Right hindlimb (tissue), 1 donor: Measurements from ENCODE around the gene SLC35B2.
A peak's percentile ranks its signal among the peaks of the same experiment; 100 is the strongest.

Experiments
- DNase-seq: peaks from one replicate; pipeline ENCODE4 v3.0.0-alpha.2; 2018

Gene SLC35B2, protein sequence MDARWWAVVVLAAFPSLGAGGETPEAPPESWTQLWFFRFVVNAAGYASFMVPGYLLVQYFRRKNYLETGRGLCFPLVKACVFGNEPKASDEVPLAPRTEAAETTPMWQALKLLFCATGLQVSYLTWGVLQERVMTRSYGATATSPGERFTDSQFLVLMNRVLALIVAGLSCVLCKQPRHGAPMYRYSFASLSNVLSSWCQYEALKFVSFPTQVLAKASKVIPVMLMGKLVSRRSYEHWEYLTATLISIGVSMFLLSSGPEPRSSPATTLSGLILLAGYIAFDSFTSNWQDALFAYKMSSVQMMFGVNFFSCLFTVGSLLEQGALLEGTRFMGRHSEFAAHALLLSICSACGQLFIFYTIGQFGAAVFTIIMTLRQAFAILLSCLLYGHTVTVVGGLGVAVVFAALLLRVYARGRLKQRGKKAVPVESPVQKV

DNA sequence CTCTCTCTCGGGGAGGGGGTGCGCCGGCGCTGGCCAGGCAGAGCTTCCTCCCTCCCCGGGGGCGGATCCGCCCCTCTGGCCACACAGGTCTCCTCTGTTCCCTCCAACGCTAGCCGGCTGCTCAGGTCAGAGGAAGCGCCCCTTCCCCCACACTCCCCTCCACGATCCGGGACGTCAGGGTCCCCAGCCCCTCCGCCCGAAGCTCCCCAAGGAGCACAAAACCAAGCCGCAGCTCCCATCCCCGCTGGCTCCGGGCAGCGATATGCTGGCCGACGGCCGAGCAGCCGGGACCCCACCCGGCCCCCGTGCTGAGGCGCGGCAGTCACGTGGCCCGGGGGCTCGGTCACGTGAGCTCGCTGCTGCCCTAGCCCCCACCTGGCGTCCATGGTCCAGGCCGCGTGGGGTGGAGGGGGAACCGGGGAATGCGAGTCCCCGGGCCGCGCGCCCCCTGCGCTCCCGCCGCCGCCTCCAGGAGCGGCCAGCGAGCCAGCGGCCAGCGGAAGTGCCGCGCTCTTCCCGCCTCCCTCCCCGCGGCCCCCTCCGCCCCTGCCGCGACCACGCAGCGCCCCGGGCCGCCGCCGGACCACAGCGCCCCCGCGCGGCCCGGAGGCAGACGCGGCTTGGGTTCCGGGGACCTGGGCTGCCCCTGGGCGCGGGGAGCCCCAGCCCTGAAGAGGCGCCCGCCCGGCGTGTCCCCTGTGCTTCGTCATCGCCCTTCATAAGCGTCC is at the start of gene SLC35B2:
Gene SLC35B2 (minus strand): TSS at position 504 of the 728 bp plus-strand sequence. CDS start 118 bp downstream, at position 386.
- DNase-seq = peak; percentile 87

DNA sequence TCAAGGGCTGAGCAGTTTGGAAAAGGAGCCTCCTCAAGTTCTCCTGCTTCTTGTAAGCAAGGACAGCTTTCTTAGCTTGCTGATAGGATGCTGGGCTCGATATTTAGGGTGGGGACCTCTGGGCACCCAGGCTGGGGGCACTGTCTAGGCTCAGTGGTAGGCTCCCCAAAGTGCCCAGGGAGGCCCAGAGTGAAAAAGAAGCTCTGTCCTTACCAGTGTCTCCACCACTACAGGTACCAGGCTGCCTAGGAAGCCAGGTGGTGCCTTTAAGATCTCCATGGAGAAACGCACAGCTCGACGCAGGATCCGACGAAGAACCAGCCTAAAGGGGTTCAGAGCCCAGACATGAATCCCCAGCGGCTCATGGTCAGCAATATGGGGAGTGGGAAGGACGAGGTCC is 49.4 kb upstream of the SLC35B2 start:
- no peak for DNase-seq

DNA sequence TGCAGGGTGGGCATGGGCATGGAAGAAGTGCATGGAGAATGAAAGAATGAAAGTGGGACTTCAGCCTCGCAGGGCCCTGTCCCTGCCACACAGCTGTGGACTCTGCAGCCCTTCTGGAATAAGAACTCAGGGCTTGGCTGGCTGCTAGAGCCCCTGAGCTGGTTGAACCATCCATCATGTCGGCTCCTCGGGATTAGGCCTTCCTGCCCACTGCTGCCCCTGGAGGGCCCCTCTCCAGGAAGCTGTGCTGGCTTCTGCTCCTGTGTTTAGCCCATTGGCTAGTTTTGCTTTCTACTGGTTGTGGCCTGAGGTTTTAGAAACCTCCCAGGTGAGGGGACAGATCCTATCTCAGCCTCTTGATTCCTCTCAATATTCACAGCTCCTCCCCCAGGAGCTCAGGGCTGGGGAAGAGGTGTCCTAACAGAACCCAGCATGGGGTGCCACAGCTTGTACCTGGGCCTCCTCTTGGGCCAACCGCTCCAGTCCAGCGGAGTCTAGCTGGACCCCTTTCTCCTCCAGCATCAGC is 47.9 kb upstream of the SLC35B2 start:
- no peak for DNase-seq

DNA sequence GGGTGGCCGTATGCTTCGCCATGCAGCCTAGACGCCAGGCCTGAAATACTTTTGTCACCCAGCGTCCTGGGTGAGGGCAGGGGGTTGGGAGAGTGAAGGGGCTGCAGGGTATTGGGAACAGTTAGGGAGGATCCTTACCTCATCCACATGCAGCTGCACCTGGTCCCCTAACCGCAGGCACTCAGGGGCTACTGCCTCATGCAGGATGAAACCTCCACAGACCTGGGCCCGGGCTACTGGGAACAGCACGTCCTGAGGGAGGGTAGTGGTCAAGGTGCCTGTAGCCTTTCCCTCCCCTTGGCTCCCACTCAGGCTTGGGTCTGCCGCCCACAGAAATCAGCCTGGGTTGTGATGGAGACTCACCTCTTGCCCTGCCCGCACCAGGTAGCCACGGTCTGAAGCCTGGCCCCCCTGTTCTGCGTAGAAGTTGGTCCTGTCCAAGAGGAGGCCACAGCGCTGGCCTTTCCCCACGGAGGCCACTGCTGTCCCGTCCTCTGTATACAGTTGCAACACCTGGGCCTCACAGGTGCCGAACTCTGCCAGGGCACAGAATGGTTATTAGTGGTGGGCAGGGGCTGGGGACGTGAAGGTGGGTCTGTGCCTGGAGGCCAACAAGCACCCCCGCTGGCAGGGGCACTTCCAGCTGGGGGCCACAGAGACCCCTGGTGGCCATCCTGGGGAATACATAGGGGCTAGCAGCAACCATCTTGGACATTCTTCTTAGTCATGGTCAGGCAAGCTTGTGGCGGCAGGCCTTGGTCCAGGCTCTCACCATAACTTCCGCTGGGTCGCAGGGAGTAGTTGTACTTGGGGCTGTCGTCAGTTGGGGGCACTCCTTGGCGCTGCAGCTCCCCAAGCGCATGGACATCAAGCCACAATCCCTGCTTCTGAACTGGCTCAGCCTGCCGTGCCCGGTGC is 47.2 kb upstream of the SLC35B2 start:
- no peak for DNase-seq

DNA sequence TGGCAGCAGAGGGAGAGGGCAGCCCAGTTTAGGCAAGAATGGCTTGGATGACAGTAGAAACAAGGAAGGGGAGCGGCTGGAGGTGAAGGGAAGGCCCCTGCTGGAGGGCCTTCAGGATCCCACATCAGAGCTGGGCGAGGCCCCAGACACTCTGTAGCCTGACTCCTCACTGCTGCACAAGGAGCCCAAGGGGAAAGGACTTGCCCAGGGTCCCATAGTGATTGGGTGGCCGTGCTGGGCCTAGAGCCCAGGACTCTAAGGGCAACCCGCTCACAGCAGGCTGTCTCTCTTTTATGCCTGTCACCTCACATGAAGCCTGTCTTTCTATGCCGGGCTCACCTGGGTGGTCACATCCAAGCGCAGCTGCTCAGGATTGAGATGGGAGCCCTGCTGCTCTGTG is 46.5 kb upstream of the SLC35B2 start:
- DNase-seq = no peak

DNA sequence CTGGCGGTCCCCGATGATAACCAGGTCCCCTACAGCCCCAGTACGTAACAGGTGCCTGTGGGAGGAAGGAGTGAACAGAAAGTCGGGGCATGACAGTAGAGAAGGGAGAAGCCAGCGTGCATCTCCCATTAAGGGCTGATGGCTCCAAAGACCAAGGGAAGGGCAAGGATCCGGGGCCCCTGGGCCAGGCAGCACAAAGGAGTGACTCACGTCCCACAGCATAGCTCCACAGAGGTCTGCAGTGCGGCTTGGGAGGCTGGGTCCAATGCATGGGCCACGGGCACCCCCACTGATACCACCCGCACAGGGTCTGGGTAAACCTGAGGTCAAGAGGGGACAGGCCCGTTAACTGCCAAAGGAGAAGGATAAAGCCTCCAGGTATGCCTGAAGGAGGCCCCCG is 45.5 kb upstream of the SLC35B2 start:
- no peak for DNase-seq

DNA sequence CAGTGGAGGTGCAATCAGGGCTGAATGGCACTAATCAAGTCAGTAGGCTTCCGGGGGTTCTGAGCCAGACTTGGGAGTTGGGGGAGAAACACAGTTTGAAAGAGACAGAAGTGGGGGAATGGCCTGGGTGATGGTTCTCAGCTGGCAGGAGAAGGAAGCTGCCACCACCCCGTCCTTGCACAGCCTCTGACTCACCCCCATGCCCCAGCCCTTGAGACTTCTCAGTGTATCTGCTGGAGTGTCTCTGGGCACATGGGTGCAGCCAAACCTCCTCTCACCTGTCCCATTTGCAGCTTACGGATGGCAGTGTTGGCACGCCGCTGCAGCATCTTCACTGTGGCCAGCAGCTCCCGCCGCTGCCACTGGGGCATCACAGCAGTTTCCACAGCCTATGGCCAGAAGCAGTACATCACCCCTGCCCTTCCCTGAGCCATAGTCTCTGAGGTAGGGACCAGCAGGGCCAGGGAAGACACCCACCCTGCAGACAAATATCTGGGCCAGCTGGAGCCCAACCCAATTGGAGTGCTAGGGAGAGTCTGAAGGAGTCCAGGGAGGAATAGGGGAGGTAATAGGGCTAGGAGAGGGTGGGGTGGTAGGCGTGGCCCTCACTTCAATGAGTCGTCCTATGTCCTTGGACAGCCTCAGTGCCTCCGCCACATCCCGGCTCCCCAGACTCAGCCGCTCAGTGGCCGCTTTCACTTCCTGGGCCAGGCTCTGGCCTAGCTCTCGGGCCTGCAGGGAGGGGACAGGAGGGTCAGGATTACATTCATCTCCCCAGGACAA is 44.6 kb upstream of the SLC35B2 start:
- DNase-seq = no peak

DNA sequence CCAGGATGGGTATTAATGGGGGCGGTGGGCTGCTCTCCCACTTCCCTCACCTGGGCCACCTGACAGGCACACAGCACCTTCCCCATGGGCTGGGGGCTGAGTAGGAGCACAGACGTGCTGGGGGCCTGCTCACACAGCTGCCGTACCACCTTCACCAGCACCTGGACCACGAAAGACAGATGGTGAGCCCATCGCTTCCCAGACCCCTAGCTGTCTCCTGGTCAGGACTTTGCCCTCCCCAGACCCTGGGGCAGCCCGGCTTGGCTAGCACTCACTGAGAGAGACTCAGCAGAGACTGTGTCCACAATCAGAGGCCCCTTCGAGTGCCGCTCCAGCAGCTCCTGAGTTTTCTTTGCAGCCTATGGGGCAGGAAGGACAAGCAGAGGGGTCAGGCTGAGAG is 43.8 kb upstream of the SLC35B2 start:
- DNase-seq = no peak

DNA sequence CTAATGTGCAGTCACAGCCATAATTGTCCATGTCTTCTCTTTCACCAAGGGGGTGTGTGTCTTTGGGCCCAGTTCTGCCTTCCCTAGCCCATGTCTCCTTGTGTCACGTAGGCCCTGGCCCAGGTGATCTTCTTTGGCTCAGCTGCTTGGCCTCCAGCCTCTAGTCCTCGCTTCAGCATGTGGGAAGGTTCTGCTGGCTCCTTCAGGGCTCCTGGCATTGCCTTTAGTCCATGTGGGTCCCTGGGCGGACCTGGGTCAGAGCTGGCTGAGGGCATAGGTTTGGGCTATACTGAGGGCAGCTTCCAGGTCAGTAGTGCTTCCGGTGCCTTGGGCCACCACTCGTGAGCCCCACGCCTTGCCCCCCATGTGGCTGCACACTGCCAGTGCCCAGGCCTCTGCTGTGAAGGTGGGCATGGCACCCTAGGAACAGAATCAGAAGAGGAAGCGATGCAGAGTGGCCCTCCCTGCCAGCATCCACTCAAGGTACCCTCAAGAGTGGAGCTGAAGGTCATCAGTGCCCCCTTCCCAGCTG is 43.0 kb upstream of the SLC35B2 start:
- no peak for DNase-seq

DNA sequence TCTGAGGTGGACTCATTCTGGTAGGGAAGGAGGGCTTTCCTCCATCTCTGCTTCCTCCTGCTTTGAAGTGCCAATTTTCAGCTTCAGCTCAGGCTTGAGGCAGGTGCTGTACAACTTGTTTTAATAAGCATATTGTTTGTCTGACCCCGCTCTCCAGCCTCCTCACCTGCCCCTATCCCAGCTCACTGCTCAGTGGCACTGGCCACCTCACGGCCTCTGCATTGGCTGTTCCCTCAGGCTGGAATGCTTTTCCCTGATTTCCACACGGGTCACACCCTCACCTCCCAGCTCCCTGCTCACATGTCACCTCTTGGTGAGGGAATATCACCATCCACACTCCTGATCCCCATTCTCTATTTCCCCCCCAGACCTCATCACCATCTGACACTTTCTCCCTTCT is 41.5 kb upstream of the SLC35B2 start:
- no peak for DNase-seq

DNA sequence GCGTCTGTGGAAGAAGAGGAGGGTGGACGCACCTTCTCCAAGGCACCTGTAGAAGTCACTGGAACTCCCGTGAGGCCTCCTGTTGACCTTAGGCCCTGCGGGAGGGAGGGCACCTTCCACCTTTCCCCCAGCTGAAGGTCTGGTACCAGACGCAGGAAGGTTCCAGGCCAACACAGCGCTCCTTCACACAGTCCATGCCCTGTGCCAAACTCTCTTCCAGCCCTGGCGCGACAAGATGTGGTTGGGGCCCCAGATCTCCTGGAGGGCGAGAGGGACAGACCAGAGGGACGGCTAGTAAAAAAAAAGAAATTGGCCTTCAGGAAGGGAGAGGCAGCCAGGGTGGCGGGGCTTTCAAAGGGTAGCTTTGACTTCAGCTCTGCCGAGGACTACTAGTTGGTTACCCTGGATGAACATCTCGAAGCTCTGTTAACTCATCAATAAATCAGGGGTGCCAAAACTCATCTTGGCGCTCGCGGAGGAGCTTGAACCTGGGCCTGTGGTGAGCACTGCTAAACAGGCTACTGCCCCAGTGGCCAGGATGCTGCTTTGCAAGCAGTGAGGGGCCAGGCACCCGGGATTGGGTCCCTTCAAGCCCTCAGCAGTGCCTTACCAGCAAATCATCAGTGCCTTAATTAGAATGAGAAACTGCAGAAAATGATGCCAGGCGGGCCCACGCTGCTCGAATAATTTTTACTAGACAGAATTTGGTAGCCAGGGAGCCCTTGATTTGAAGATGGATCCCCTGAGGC is 40.9 kb upstream of the SLC35B2 start:
- no peak for DNase-seq

DNA sequence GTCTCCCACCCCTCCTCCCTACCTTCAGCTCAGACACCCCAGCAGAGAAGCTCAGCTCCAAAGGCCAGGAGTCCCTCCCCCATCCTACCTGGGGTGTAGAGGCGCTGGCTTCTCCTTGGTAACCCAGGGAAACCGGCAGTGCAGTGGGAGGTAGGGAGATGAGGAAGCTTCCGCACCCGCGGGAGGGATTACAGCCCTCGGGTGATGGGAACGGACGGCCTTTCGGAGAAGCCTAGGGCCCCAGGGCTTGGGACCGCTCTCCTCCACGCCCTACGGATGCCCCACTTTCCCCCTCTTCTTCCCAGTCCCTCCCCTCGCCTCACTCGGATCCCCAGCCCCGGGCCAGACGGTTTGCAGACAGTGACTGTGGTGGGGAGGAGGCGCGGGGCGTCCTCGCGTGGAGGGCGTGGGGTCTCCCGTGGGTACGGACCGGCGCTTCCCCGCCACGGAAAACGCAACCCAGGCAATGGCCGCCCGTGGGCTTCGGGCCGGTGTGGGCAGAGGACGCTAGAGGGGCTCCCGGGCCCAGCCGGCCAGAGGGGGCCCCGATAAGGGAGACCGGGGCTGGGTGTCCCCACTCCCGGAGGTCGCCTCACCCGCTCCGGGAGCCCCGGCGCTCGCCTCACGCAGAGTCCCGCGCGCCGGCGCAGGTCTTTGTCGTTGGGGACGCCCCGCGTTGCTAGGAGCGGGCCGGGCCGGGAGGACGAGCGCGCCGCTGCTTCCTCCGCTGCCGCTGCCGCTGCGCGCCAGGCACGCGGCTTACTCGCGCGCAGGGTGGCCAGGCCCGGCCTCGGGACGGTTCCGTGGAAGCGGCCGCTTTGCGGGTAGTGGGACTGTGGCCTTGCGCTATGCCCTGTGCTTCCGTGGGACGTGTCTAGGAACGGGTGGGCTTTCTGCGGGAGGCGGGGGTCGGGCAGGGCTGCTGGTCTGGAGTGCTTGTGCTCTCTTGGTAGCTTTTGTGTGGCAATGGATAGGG is 40.0 kb upstream of the SLC35B2 start:
- peak; percentile 60 for DNase-seq

DNA sequence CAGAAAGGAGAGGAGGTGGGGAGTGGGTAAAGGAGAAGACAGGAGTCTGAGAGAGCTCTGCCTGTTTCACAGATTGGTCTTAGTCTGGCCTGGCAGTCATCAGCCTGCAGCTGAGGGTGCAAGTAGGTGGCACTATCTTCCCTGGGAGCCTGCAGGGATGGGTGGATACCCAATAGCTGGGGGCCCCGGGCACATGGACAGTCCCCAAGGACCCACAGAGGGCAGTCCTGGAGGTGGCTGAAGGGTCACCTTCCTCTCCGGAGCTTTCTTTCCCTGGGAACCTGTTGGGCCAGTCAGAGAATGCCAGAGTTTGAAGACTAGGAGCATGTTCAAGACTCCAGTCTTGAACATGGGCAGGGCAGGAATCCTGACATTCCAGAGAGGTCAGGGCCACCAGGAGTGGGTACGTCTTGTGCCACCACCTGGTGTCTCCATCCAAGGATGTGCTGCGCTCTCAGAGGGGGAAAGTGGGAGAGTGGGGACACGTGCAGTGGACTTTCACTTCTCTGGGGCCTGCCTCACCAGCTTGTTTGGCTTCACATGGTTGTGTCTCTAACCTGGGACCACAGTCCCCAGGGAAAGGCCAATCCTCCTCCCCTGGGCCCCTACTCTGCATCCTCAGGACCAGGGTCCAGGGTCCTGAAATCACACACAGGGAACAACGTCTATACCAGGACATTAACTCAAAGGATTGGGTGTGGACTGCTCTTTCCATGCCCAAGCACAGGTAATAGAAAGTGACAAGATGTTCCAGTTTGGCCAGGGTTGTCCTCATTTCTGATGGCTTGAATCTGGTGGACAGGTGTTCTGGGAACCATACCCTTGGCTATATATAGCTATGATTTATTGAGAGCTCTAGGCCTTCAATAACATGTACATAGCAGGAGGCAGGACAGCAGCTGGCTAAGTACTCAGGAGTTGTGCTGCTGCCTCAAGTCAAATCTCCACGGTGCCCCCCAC is 37.8 kb upstream of the SLC35B2 start:
- DNase-seq = no peak

DNA sequence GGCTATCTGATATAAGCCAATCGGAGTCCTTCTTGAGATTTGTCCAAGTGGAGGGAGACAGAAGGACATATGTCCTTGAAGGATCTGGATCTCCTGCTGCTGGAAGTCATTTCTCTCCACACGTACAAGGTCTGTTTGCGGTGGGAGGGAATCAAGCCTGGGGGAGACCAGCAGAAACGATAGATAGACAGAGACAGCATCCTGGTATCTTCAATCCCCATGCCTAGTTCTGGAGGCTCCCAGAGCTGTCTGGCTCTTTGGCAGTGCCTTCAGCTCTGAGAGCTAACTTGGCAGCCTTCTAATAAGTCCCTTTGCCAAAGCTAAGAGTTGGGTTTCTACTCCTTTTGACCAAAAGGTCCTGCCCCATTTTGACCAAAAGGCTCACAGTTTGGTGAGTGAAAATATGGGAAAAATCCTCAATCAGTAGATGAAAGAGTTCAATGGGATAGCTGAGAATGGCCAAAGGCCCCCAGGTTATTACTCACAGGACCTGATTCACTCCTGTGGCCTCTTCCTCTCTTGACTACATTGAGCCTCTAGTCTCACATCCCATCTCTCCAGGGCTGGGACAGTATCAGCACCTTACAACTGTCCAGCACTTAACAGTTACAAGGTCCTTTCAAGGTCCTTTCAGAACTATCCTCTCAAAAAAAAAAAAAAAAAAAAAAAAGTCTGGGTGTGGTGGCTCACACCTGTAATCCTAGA is 35.5 kb upstream of the SLC35B2 start:
- DNase-seq = no peak

DNA sequence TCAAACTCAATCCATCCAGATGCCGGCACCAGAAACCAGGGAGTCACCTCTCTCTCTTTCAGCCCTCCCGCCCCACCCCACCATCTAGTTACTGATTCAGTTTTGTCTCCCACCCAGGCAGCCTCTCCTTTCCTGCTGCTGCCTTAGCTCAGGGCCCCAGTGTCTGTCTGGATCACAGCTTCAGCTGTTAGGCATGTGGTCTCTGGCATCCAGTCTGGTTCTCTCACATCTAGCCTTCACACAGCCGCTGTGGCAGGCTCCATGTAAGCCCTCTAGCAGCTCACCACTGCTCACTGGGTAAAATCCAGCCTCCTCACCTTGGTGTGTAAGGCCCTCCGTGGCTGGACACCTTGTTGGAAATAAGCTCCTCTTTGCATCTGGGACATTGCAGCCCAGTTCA is 34.5 kb upstream of the SLC35B2 start:
- DNase-seq = no peak

DNA sequence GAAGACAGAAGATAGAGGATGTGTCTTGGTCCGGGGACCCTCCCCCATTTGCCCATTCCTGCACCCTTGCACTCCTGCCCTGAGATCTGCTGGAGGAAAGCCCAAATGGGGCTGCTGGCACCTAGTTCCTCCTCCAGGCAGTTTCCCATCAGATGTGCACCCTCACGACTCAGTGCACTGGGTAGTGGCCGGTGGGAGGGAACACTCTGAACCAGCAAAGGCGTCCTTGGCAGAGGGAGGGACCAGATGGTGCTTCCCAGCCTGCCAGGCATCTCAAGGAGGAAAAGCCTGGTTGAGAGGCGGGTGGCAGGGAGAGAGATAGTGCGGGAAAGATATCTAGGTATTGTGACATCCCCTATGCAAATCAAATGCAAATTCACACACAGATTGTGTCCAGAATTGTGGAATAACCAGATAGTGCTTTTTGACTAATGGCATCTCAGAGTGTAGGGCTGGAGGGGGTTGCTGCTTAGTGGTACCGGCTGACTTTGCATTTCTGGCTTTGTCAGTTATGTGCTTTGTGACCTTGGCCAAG is 32.5 kb upstream of the SLC35B2 start:
- no peak for DNase-seq

DNA sequence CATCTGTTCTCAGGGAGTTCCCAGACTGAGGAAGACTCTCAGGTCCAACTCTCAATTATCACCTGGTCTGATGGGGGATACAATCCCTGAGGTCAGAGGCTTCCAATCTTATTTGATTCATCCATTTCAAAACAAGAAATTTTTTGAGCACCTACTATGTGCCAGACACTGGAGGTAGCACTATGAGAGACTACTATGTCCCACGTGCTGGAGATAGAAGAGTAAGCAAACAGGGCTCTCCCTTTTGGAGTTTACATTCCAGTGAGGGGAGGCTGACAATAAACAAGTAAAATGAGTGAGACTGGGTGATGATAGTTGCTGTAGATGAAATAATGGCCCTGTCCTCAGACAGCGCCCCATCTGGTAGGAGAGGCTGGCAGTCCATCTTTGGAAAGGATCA is 29.4 kb upstream of the SLC35B2 start:
- no peak for DNase-seq

DNA sequence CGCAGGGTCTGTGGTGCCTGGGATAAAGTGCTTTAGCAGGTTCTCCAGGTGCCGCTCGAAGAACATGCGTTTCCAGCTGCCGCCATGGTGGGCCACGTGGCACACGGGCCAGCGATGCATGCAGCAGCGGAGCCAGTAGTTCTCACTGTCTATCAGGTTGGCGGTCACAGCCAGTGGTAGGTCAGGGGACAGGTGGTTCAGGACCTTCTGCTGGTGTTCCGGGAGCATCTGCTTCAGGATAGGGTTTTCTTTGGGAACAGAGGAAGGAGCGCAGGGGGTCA is 28.9 kb upstream of the SLC35B2 start:
- no peak for DNase-seq
